ENCODE results near the gene ATP9A. TPM values are rescaled to one million over a fixed set of nuclear protein-coding genes. Genes with fewer than 3 reads are reported as not detected.

The ATP9A gene
- total and polyA plus RNA-seq, 10 of the 15 experiments (the other 5 are each of a cell fraction or from before 2014, with no cell fraction given) = 0.03 to 0.81 (median 0.14) TPM

- BruUV-seq (replicated peaks) = no TSS peak
- no peaks in the 10 kb centered on the region; a peak in 1 of 4 replicates for H3K27me3 ChIP-seq (replicated peaks in 1 of 2; ENCODE audit: control insufficient read depth in 2 of 2, insufficient read depth in 2 of 2, low read length in 1 of 2)
- WGBS (ENCODE audit: insufficient coverage, insufficient replicate concordance, low lambda C conversion rate, missing lambda C conversion rate) = 45% methylated on average over 5 of the region's 5 CpGs
- H4K20me1 ChIP-seq (ENCODE audit: control insufficient read depth, insufficient read depth) = no peaks in the 10 kb centered on the region
- ATAC-seq (no peak), FAIRE-seq (no peak), DNase-seq (ENCODE audit: low read depth, low spot score) (no peak)
- no peaks in the 10 kb centered on the region for H3K79me2 ChIP-seq (ENCODE audit: control insufficient read depth, insufficient read depth, low read length)
- no peak overlapping the region for H3K4me2 ChIP-seq (ENCODE audit: control insufficient read depth, insufficient read depth)
- H3K4me1 ChIP-seq (ENCODE audit: control insufficient read depth, insufficient read depth, low read length) = no peaks in the 10 kb centered on the region
- CTCF ChIA-PET = no interaction called here
- H2AFZ ChIP-seq (ENCODE audit: control insufficient read depth, low read depth, low read length) = no peak overlapping the region
- H3K9me3 ChIP-seq (replicated peaks; ENCODE audit: control insufficient read depth, insufficient read depth, low read length) = no peaks in the 10 kb centered on the region
- in situ Hi-C loops (cut with MboI) (no loop called here), intact Hi-C loops (cut with micrococcal nuclease; ENCODE audit: unreplicated experiment) (no loop called here)
- SMC1A ChIA-PET (ENCODE audit: uncharacterized antibody, unreplicated experiment) = no interaction called here
- RAD21 ChIA-PET (ENCODE audit: unreplicated experiment) = no interaction called here
- H3K9ac ChIP-seq (ENCODE audit: control insufficient read depth, insufficient read depth, low read length) = no peak overlapping the region
- H3K4me3 ChIP-seq = no peak overlapping the region
- TF ChIP-seq NKRF (conservative IDR thresholded peaks at IDR 0.05) (no peak), PAX8 (IDR thresholded peaks at IDR 0.05) (no peak), SREBF1 (IDR thresholded peaks at IDR 0.05; ENCODE audit: low read length) (no peak), MTA2 (IDR thresholded peaks at IDR 0.05; ENCODE audit: low read depth) (no peak), EED (IDR thresholded peaks at IDR 0.05; ENCODE audit: low read depth) (no peak), TCF7 (IDR thresholded peaks at IDR 0.05; ENCODE audit: borderline replicate concordance) (no peak)
- H3K27ac ChIP-seq (ENCODE audit: control insufficient read depth, insufficient read depth) = no peak overlapping the region
- POLR2A ChIA-PET = no interaction called here
- H3K36me3 ChIP-seq (ENCODE audit: control insufficient read depth in 2 of 2, insufficient read depth in 2 of 2, low read length in 1 of 2) = no peaks in the 10 kb centered on the region
Measured at GRCh38 chr20:51815383-51816076, 47.3 kb upstream of the ATP9A start.

GRCh38 chr20:51812861-51813260, 44.7 kb upstream of the ATP9A start:
- RAD21 ChIA-PET (ENCODE audit: unreplicated experiment) = no interaction called here
- intact Hi-C loops (cut with micrococcal nuclease; ENCODE audit: unreplicated experiment) = no loop called here
- SMC1A ChIA-PET (ENCODE audit: uncharacterized antibody, unreplicated experiment) = no interaction called here
- no peak for TF ChIP-seq EGR1 (IDR thresholded peaks at IDR 0.05; ENCODE audit: borderline replicate concordance in 1 of 2, low read depth in 2 of 2, low read length in 2 of 2)
- no peak for TF ChIP-seq IKZF1 (conservative IDR thresholded peaks at IDR 0.05)
- TF ChIP-seq E2F8 (IDR thresholded peaks at IDR 0.05; ENCODE audit: low read depth, partially characterized antibody) = no peak
- no peak for TF ChIP-seq JUNB (IDR thresholded peaks at IDR 0.05)
- no peak for TF ChIP-seq CBX3 (IDR thresholded peaks at IDR 0.05; ENCODE audit: borderline replicate concordance, low read depth)
- TF ChIP-seq ZZZ3 (IDR thresholded peaks at IDR 0.05; ENCODE audit: control insufficient read depth, insufficient read length, low read depth) = no peak
- TF ChIP-seq SMC3 (IDR thresholded peaks at IDR 0.05; ENCODE audit: borderline replicate concordance, low read length) = no peak
- no peak for TF ChIP-seq ASH2L (IDR thresholded peaks at IDR 0.05; ENCODE audit: borderline replicate concordance, low read depth)

More at GRCh38 chr20:51812861-51813260, 44.7 kb upstream of the ATP9A start:
- no peak for ATAC-seq
- H3K27me3 ChIP-seq (replicated peaks in 1 of 2; ENCODE audit: control insufficient read depth in 2 of 2, insufficient read depth in 2 of 2, low read length in 1 of 2) = no peaks in the 10 kb centered on the region; a peak in 1 of 4 replicates
- no peaks in the 10 kb centered on the region for H3K79me2 ChIP-seq (ENCODE audit: control insufficient read depth, insufficient read depth, low read length)
- DNase-seq (ENCODE audit: low read depth, low spot score) = no peak
- no peaks in the 10 kb centered on the region for H3K4me1 ChIP-seq (ENCODE audit: control insufficient read depth, insufficient read depth, low read length)
- H3K4me2 ChIP-seq (ENCODE audit: control insufficient read depth, insufficient read depth) = no peak overlapping the region
- ChIA-PET POLR2A (no interaction called here), CTCF (no interaction called here)
- in situ Hi-C loops (cut with MboI) = no loop called here
- H3K27ac ChIP-seq (ENCODE audit: control insufficient read depth, insufficient read depth) = no peak overlapping the region
- no TSS peak for BruUV-seq (replicated peaks)
- no peaks in the 10 kb centered on the region for H4K20me1 ChIP-seq (ENCODE audit: control insufficient read depth, insufficient read depth)
- no peaks in the 10 kb centered on the region for H3K9me3 ChIP-seq (replicated peaks; ENCODE audit: control insufficient read depth, insufficient read depth, low read length)
- no peak for FAIRE-seq
- WGBS (ENCODE audit: insufficient coverage, insufficient replicate concordance, low lambda C conversion rate, missing lambda C conversion rate) = 1% methylated on average over 4 of the region's 4 CpGs
- H2AFZ ChIP-seq (ENCODE audit: control insufficient read depth, low read depth, low read length) = no peak overlapping the region
- no peaks in the 10 kb centered on the region for H3K36me3 ChIP-seq (ENCODE audit: control insufficient read depth in 2 of 2, insufficient read depth in 2 of 2, low read length in 1 of 2)
- H3K9ac ChIP-seq (ENCODE audit: control insufficient read depth, insufficient read depth, low read length) = no peak overlapping the region
- H3K4me3 ChIP-seq = no peak overlapping the region

All from GM12878 (cell line).